ENCODE results near the gene LKAAEAR1.

The LKAAEAR1 gene

DNA sequence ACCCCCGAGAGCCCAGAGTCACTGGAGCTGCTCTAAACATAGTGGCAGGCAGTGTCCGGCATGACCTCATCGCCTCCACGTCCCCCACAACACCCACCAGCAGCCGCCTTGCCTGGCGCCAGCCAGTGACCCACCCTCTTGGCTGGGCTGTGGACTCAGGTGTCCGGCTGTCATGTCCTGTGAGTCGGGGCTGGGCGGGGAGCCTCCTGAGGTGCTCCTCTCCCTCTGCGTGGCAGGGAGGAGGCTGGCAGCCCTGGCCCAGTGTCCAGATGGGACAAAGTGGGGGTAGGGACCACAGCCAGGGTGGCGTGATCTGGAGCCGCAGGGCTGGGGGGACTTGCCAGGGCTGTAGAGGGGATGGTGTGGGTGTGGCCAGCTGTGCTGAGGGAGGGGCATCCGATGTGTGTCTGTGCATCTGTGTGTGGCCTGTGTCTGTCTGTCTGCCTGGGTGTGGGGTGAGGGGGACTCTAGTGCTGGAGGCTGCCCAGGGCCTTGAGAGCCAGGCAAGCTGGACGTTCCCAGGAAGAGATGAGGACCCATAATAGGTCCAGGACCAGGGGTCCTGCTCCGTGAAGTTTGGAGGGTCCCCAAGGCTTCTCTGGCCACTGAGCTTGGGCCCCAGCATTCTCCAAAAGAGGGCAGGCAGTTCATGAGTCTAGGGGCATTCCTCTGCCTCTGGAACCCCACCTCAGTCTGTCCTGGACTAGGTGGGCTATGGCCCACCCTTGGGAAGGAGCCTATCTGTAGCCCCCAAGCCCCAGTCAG, 32.5 kb downstream of the LKAAEAR1 start:
- no peak for TF ChIP-seq ISL1 (CRISPR knock-in tag; IDR thresholded peaks at IDR 0.05)
- TF ChIP-seq ESRRG (CRISPR knock-in tag; IDR thresholded peaks at IDR 0.05): no peak
- TF ChIP-seq ZNF565 (CRISPR knock-in tag; conservative IDR thresholded peaks at IDR 0.05; ENCODE audit: low read depth): no peak
- no peak for TF ChIP-seq ZC3H10 (CRISPR knock-in tag; IDR thresholded peaks at IDR 0.05)
- TF ChIP-seq CSDC2 (CRISPR knock-in tag; IDR thresholded peaks at IDR 0.05): no peak
- TF ChIP-seq SNAI2 (CRISPR knock-in tag; IDR thresholded peaks at IDR 0.05): no peak
- no peak for TF ChIP-seq OSR1 (CRISPR knock-in tag; IDR thresholded peaks at IDR 0.05)
- no peak for TF ChIP-seq PPARA (CRISPR knock-in tag; IDR thresholded peaks at IDR 0.05; ENCODE audit: borderline replicate concordance)
- TF ChIP-seq, protein P1, sequence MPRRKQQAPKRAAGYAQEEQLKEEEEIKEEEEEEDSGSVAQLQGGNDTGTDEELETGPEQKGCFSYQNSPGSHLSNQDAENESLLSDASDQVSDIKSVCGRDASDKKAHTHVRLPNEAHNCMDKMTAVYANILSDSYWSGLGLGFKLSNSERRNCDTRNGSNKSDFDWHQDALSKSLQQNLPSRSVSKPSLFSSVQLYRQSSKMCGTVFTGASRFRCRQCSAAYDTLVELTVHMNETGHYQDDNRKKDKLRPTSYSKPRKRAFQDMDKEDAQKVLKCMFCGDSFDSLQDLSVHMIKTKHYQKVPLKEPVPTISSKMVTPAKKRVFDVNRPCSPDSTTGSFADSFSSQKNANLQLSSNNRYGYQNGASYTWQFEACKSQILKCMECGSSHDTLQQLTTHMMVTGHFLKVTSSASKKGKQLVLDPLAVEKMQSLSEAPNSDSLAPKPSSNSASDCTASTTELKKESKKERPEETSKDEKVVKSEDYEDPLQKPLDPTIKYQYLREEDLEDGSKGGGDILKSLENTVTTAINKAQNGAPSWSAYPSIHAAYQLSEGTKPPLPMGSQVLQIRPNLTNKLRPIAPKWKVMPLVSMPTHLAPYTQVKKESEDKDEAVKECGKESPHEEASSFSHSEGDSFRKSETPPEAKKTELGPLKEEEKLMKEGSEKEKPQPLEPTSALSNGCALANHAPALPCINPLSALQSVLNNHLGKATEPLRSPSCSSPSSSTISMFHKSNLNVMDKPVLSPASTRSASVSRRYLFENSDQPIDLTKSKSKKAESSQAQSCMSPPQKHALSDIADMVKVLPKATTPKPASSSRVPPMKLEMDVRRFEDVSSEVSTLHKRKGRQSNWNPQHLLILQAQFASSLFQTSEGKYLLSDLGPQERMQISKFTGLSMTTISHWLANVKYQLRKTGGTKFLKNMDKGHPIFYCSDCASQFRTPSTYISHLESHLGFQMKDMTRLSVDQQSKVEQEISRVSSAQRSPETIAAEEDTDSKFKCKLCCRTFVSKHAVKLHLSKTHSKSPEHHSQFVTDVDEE (CRISPR knock-in tag; IDR thresholded peaks at IDR 0.05): no peak
- TF ChIP-seq RARB (CRISPR knock-in tag; IDR thresholded peaks at IDR 0.05): no peak
- TF ChIP-seq, protein P2, sequence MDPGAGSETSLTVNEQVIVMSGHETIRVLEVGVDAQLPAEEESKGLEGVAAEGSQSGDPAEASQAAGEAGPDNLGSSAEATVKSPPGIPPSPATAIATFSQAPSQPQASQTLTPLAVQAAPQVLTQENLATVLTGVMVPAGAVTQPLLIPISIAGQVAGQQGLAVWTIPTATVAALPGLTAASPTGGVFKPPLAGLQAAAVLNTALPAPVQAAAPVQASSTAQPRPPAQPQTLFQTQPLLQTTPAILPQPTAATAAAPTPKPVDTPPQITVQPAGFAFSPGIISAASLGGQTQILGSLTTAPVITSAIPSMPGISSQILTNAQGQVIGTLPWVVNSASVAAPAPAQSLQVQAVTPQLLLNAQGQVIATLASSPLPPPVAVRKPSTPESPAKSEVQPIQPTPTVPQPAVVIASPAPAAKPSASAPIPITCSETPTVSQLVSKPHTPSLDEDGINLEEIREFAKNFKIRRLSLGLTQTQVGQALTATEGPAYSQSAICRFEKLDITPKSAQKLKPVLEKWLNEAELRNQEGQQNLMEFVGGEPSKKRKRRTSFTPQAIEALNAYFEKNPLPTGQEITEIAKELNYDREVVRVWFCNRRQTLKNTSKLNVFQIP (CRISPR knock-in tag; IDR thresholded peaks at IDR 0.05; ENCODE audit: borderline replicate concordance, low read depth): no peak
- ATAC-seq: no peak

DNA sequence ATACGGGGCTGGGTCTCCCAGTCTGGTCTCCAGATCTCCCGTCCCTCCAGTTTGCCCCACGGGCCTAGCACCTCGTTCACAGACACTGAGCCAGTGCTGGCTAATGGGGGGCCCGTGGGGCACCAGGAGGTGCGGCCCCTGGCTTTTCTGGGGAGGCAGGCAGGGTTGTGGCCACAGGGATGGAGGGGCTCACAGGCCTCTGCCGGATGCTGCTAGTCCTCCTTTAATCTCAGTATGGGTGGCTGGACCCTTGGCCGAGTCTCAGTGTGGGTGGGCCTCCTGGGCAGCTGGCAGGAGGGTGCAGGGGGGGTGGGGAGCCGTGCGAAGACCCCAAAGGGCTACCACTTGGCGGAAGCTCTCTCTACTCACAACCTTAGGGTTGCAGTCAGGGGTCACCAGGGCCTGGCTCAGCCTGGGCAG, 33.2 kb downstream of the LKAAEAR1 start:
- ATAC-seq: no peak
- TF ChIP-seq PPARA (CRISPR knock-in tag; IDR thresholded peaks at IDR 0.05; ENCODE audit: borderline replicate concordance) (no peak), ZNF565 (CRISPR knock-in tag; conservative IDR thresholded peaks at IDR 0.05; ENCODE audit: low read depth) (no peak), ZFP3 (CRISPR knock-in tag; IDR thresholded peaks at IDR 0.05) (no peak), TOX (CRISPR knock-in tag; IDR thresholded peaks at IDR 0.05; ENCODE audit: borderline replicate concordance) (no peak), RARB (CRISPR knock-in tag; IDR thresholded peaks at IDR 0.05) (no peak), ZNF8 (CRISPR knock-in tag; IDR thresholded peaks at IDR 0.05) (no peak), SNAI2 (CRISPR knock-in tag; IDR thresholded peaks at IDR 0.05) (no peak), ISL1 (CRISPR knock-in tag; IDR thresholded peaks at IDR 0.05) (no peak), CSDC2 (CRISPR knock-in tag; IDR thresholded peaks at IDR 0.05) (no peak), OSR1 (CRISPR knock-in tag; IDR thresholded peaks at IDR 0.05) (no peak)
- TF ChIP-seq, protein P1 (CRISPR knock-in tag; IDR thresholded peaks at IDR 0.05): no peak
- TF ChIP-seq, protein P2 (CRISPR knock-in tag; IDR thresholded peaks at IDR 0.05; ENCODE audit: borderline replicate concordance, low read depth): no peak

DNA sequence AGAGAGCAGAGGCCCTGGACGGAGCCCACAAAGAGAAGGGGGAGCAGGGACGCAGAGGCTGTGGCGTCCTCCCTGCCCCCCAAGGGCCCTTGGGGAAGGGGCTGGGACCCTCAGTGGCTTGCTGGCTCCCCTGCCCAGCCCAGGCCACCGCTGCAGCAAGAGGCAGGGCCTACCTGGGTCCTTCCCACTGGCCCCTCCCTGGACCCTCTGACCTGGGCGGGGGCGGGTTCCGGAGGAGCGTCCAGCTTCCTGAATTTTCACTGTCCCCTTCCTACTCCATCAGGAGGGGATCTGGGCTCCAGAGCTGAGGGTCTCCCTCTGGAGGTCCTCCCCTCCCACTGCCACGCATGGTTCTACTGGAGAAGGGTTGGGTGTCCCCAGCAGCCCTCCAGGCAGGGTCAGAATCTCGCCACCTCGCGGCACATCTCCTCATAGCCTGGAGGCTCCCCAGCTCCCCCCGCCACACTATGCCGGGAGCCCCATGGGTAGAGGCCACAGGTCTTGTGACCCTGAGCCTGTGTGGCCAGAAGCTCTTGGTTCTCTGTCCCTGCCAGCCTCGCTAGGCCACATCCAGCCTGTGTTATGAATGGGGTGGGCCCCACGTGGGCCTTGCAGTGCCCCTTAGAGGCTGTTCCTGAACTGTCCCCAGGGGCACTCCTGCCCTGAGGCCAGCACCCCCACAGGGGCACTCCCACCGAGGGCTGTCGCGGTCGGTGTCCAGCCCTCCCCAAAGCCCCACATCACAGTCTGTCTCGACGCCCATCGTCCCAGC, 33.8 kb downstream of the LKAAEAR1 start:
- no peak for ATAC-seq
- TF ChIP-seq, protein P1 (CRISPR knock-in tag; IDR thresholded peaks at IDR 0.05): no peak
- TF ChIP-seq TCF4 (CRISPR knock-in tag; IDR thresholded peaks at IDR 0.05; ENCODE audit: borderline replicate concordance) (no peak), RARB (CRISPR knock-in tag; IDR thresholded peaks at IDR 0.05) (no peak), SNAI2 (CRISPR knock-in tag; IDR thresholded peaks at IDR 0.05) (no peak), ZNF70 (CRISPR knock-in tag; IDR thresholded peaks at IDR 0.05) (no peak), ARNTL (CRISPR knock-in tag; IDR thresholded peaks at IDR 0.05; ENCODE audit: borderline replicate concordance, low read depth) (no peak), BACH2 (CRISPR knock-in tag; IDR thresholded peaks at IDR 0.05; ENCODE audit: borderline replicate concordance) (no peak), ZNF8 (CRISPR knock-in tag; IDR thresholded peaks at IDR 0.05) (no peak)
- TF ChIP-seq, protein P3, sequence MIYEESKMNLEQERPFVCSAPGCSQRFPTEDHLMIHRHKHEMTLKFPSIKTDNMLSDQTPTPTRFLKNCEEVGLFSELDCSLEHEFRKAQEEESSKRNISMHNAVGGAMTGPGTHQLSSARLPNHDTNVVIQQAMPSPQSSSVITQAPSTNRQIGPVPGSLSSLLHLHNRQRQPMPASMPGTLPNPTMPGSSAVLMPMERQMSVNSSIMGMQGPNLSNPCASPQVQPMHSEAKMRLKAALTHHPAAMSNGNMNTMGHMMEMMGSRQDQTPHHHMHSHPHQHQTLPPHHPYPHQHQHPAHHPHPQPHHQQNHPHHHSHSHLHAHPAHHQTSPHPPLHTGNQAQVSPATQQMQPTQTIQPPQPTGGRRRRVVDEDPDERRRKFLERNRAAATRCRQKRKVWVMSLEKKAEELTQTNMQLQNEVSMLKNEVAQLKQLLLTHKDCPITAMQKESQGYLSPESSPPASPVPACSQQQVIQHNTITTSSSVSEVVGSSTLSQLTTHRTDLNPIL (CRISPR knock-in tag; IDR thresholded peaks at IDR 0.05; ENCODE audit: low read depth): no peak
- TF ChIP-seq, protein P2 (CRISPR knock-in tag; IDR thresholded peaks at IDR 0.05; ENCODE audit: borderline replicate concordance, low read depth): no peak

Data from SK-N-SH treated with all-trans-retinoic acid at 6 μM for 48 hours (cell line).